Daoy (cell line): Measurements from ENCODE around the gene USP17L15. TPM values are rescaled to one million over a fixed set of nuclear protein-coding genes. Genes with fewer than 3 reads are reported as not detected.
"Not testable (repeated sequence)": the region's sequence is repeated elsewhere in the genome, so short reads cannot be mapped to it uniquely, and the experiment has no call there.

Source experiments
- DNase-seq: peaks from one replicate; pipeline ENCODE4 v3.0.0-alpha.2; 2015; ENCODE audit warnings: low read depth
- total RNA-seq: library from RNA; depleted of rRNA; stranded (reverse); fragments of >200 nt; shearing (Covaris generic); gene quantifications from 2 replicates; pipeline ENCODE4 v1.2.3, GENCODE V29; 2014; rRNA removed

The USP17L15 gene, protein sequence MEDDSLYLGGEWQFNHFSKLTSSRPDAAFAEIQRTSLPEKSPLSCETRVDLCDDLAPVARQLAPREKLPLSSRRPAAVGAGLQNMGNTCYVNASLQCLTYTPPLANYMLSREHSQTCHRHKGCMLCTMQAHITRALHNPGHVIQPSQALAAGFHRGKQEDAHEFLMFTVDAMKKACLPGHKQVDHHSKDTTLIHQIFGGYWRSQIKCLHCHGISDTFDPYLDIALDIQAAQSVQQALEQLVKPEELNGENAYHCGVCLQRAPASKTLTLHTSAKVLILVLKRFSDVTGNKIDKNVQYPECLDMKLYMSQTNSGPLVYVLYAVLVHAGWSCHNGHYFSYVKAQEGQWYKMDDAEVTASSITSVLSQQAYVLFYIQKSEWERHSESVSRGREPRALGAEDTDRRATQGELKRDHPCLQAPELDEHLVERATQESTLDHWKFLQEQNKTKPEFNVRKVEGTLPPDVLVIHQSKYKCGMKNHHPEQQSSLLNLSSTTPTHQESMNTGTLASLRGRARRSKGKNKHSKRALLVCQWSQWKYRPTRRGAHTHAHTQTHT
- total RNA-seq: 0.34 TPM in 1 of 2 replicates, not detected in the other

DNA sequence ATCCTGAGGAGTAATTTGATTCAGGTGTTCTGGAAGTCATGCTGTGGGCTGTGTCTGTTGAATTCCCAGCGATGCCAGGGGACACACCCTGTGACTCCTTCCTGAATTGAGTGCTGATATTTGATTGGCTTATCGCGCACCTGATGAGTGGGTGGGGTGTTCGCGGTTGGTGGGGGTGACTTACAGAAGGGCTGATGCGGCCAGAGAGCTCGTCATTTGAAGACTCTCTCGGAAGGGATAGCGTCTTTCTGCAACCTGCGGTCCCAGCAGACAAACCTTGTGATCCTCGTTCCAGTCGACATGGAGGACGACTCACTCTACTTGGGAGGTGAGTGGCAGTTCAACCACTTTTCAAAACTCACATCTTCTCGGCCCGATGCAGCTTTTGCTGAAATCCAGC, at the start of gene USP17L15:
USP17L15 (plus strand) TSS at position 301 of the 400 bp plus-strand sequence; CDS start at position 301, 0 bp downstream.
- not testable (repeated sequence) for DNase-seq

GRCh38 chr4:9210357-9210756, 23.8 kb upstream of the USP17L15 start, which contains the start of gene USP17L10:
Gene USP17L10, plus strand, starts transcription at chr4:9210657. Its CDS starts 0 bp downstream, at chr4:9210657.
- not testable (repeated sequence) for DNase-seq

GRCh38 chr4:9214701-9215100, 19.5 kb upstream of the USP17L15 start:
- not testable (repeated sequence) for DNase-seq

DNA sequence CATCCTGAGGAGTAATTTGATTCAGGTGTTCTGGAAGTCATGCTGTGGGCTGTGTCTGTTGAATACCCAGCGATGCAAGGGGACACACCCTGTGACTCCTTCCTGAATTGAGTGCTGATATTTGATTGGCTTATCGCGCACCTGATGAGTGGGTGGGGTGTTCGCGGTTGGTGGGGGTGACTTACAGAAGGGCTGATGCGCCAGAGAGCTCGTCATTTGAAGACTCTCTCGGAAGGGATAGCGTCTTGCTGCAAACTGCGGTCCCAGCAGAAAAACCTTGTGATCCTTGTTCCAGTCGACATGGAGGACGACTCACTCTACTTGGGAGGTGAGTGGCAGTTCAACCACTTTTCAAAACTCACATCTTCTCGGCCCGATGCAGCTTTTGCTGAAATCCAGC, 19.1 kb upstream of the USP17L15 start, which contains the start of gene USP17L11:
USP17L11 (plus strand) TSS at position 301 of the 400 bp plus-strand sequence; CDS start at position 301, 0 bp downstream.
- DNase-seq: not testable (repeated sequence)

DNA sequence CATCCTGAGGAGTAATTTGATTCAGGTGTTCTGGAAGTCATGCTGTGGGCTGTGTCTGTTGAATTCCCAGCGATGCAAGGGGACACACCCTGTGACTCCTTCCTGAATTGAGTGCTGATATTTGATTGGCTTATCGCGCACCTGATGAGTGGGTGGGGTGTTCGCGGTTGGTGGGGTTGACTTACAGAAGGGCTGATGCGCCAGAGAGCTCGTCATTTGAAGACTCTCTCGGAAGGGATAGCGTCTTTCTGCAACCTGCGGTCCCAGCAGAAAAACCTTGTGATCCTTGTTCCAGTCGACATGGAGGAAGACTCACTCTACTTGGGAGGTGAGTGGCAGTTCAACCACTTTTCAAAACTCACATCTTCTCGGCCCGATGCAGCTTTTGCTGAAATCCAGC, 14.3 kb upstream of the USP17L15 start, which contains the start of gene USP17L12:
USP17L12 (plus strand) TSS at position 301 of the 400 bp plus-strand sequence; CDS start at position 301, 0 bp downstream.
- DNase-seq: not testable (repeated sequence)

DNA sequence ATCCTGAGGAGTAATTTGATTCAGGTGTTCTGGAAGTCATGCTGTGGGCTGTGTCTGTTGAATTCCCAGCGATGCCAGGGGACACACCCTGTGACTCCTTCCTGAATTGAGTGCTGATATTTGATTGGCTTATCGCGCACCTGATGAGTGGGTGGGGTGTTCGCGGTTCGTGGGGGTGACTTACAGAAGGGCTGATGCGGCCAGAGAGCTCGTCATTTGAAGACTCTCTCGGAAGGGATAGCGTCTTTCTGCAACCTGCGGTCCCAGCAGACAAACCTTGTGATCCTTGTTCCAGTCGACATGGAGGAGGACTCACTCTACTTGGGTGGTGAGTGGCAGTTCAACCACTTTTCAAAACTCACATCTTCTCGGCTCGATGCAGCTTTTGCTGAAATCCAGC, 9.6 kb upstream of the USP17L15 start, which contains the start of gene USP17L13:
USP17L13 (plus strand) TSS at position 301 of the 400 bp plus-strand sequence; CDS start at position 301, 0 bp downstream.
- not testable (repeated sequence) for DNase-seq

DNA sequence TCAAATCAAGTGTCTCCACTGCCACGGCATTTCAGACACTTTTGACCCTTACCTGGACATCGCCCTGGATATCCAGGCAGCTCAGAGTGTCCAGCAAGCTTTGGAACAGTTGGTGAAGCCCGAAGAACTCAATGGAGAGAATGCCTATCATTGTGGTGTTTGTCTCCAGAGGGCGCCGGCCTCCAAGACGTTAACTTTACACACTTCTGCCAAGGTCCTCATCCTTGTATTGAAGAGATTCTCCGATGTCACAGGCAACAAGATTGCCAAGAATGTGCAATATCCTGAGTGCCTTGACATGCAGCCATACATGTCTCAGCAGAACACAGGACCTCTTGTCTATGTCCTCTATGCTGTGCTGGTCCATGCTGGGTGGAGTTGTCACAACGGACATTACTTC, 3.9 kb upstream of the USP17L15 start:
- DNase-seq: not testable (repeated sequence)

GRCh38 chr4:9238461-9238860, 4.3 kb downstream of the USP17L15 start:
- peak; percentile 1 for DNase-seq

DNA sequence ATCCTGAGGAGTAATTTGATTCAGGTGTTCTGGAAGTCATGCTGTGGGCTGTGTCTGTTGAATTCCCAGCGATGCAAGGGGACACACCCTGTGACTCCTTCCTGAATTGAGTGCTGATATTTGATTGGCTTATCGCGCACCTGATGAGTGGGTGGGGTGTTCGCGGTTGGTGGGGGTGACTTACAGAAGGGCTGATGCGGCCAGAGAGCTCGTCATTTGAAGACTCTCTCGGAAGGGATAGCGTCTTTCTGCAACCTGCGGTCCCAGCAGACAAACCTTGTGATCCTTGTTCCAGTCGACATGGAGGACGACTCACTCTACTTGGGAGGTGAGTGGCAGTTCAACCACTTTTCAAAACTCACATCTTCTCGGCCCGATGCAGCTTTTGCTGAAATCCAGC, 9.4 kb downstream of the USP17L15 start, which contains the start of gene USP17L17:
USP17L17 (plus strand) TSS at position 301 of the 400 bp plus-strand sequence; CDS start at position 301, 0 bp downstream.
- not testable (repeated sequence) for DNase-seq

DNA sequence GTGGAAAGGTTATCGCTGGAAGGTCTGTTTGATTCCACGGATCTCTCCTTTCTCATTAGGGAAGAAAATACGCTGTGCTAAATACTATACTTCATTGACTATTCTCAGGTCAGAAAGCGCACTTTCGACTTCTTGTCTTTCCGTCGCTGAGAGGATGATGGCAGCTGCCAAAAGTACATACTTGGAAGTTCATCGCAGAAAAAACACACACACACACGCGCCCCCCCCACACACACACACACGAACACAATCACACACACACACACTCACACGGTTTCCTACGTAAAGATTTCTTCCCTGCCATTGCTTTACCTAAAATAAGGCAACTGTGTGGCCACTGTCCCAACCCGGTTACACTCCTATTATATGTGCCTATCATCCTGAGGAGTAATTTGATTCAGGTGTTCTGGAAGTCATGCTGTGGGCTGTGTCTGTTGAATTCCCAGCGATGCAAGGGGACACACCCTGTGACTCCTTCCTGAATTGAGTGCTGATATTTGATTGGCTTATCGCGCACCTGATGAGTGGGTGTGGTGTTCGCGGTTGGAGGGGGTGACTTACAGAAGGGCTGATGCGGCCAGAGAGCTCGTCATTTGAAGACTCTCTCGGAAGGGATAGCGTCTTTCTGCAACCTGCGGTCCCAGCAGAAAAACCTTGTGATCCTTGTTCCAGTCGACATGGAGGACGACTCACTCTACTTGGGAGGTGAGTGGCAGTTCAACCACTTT, 13.9 kb downstream of the USP17L15 start, which contains the start of gene USP17L18:
USP17L18 (plus strand) TSS at position 678 of the 728 bp plus-strand sequence; CDS start at position 678, 0 bp downstream.
- DNase-seq: peak; percentile 2

GRCh38 chr4:9253078-9253477, 18.9 kb downstream of the USP17L15 start, which contains the start of gene USP17L19:
Gene USP17L19, plus strand, starts transcription at chr4:9253378. Its CDS starts 0 bp downstream, at chr4:9253378.
- DNase-seq: not testable (repeated sequence)

DNA sequence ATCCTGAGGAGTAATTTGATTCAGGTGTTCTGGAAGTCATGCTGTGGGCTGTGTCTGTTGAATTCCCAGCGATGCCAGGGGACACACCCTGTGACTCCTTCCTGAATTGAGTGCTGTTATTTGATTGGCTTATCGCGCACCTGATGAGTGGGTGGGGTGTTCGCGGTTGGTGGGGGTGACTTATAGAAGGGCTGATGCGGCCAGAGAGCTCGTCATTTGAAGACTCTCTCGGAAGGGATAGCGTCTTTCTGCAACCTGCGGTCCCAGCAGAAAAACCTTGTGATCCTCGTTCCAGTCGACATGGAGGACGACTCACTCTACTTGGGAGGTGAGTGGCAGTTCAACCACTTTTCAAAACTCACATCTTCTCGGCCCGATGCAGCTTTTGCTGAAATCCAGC, 23.6 kb downstream of the USP17L15 start, which contains the start of gene USP17L20:
USP17L20 (plus strand) TSS at position 301 of the 400 bp plus-strand sequence; CDS start at position 301, 0 bp downstream.
- not testable (repeated sequence) for DNase-seq

- not testable (repeated sequence) for DNase-seq
These were observed 28.4 kb downstream of the USP17L15 start, which contains the start of gene USP17L21 for GRCh38 chr4:9262572-9262971. Gene USP17L21, plus strand, starts transcription at chr4:9262872. Its CDS starts 0 bp downstream, at chr4:9262872.

- DNase-seq: not testable (repeated sequence)
These were observed 33.1 kb downstream of the USP17L15 start, which contains the start of gene USP17L22 for GRCh38 chr4:9267319-9267718. Gene USP17L22, plus strand, starts transcription at chr4:9267619. Its CDS starts 0 bp downstream, at chr4:9267619.

DNA sequence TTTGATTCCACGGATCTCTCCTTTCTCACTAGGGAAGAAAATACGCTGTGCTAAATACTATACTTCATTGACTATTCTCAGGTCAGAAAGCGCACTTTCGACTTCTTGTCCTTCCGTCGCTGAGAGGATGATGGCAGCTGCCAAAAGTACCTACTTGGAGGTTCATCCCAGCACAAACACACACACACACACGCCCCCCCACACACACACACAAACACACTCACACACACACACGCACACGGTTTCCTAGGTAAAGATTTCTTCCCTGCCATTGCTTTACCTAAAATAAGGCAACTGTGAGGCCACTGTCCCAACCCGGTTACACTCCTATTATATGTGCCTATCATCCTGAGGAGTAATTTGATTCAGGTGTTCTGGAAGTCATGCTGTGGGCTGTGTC, 37.5 kb downstream of the USP17L15 start:
- not testable (repeated sequence) for DNase-seq

Other genes starting within 250 kb of the USP17L15 start
- gene FAM90A26, start 64.0 kb upstream of the USP17L15 start, total RNA-seq: not detected in 2 replicates
- gene USP17L10, start 23.7 kb upstream of the USP17L15 start, total RNA-seq: not detected in 2 replicates
- gene USP17L11, start 19.0 kb upstream of the USP17L15 start, total RNA-seq: not detected in 2 replicates
- gene USP17L12, start 14.2 kb upstream of the USP17L15 start, total RNA-seq: not detected in 2 replicates
- not detected in 2 replicates for gene USP17L13, start 9.5 kb upstream of the USP17L15 start, total RNA-seq
- not detected in 2 replicates for gene USP17L17, start 9.5 kb downstream of the USP17L15 start, total RNA-seq
- gene USP17L18, start 14.2 kb downstream of the USP17L15 start, total RNA-seq: not detected in 2 replicates
- not detected in 2 replicates for gene USP17L19, start 19.0 kb downstream of the USP17L15 start, total RNA-seq
- gene USP17L20, start 23.7 kb downstream of the USP17L15 start, total RNA-seq: not detected in 2 replicates
- not detected in 2 replicates for gene USP17L21, start 28.5 kb downstream of the USP17L15 start, total RNA-seq
- gene USP17L22, start 33.2 kb downstream of the USP17L15 start, total RNA-seq: not detected in 2 replicates
- gene USP17L24, start 90.8 kb downstream of the USP17L15 start, total RNA-seq: not detected in 2 replicates
- gene USP17L25, start 95.5 kb downstream of the USP17L15 start, total RNA-seq: not detected in 2 replicates
- gene USP17L26, start 100.3 kb downstream of the USP17L15 start, total RNA-seq: not detected in 2 replicates
- not detected in 2 replicates for gene USP17L5, start 105.0 kb downstream of the USP17L15 start, total RNA-seq
- gene USP17L27, start 109.8 kb downstream of the USP17L15 start, total RNA-seq: not detected in 2 replicates
- not detected in 2 replicates for gene USP17L28, start 114.5 kb downstream of the USP17L15 start, total RNA-seq
- not detected in 2 replicates for gene USP17L29, start 119.3 kb downstream of the USP17L15 start, total RNA-seq
- not detected in 2 replicates for gene USP17L30, start 128.7 kb downstream of the USP17L15 start, total RNA-seq
- not detected in 2 replicates for gene DEFB131A, start 210.0 kb downstream of the USP17L15 start, total RNA-seq